Measurements from ENCODE around the gene PXDN. TPM values are rescaled to one million over a fixed set of nuclear protein-coding genes. Genes with fewer than 3 reads are reported as not detected.

The PXDN gene
- total and polyA plus RNA-seq, 2 of the 13 experiments (the other 11 are each of a cell fraction or from before 2014, with no cell fraction given) = not detected

DNA sequence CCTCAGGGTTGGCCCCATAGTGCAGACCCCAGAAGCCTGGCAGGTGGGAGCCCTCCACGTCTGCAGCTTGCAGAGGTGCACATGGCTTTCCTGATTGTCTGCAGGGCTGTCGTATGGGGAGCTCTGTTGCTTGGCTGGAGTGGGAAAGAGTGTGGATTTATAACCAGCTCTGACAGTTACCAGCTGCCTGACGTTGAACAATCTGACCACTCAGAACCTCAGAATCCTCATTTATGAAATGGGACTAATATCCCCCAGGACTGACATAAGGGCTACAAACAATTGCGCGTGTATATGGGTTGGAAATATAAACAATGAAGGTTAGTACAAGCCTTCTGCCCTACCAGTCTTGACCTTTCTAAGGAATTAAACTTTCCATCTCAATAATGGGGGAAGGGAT is 13.9 kb upstream of the PXDN start:
- Histone ChIP-seq H2AFZ (ENCODE audit: low read length) (no peak overlapping the region), H3K4me1 (ENCODE audit: insufficient read depth, low read length) (no peaks in the 10 kb centered on the region), H3K27ac (ENCODE audit: extremely low read length, insufficient read depth, low read length) (no peak overlapping the region), H3K4me3 (replicated peaks in 1 of 3; ENCODE audit: insufficient read depth in 1 of 3, low read depth in 2 of 3, low read length in 3 of 3) (no peak overlapping the region), H3K36me3 (replicated peaks in 1 of 2; ENCODE audit: control insufficient read depth in 1 of 2, insufficient read depth in 2 of 2, low read length in 2 of 2) (no peaks in the 10 kb centered on the region), H4K20me1 (ENCODE audit: insufficient read depth, low read length) (no peaks in the 10 kb centered on the region), H3K79me2 (ENCODE audit: insufficient read depth, low read length) (no peaks in the 10 kb centered on the region), H3K9me3 (ENCODE audit: low read length) (no peaks in the 10 kb centered on the region), H3K27me3 (ENCODE audit: control insufficient read depth in 1 of 2, insufficient read depth in 2 of 2, low read length in 2 of 2) (peaks cover 2 to 38% of the 10 kb centered on the region in 2 experiments), H3K4me2 (ENCODE audit: low read depth, low read length) (no peak overlapping the region), H3K9ac (ENCODE audit: insufficient read depth, low read depth, low read length) (no peak overlapping the region)
- no peak for TF ChIP-seq PAXIP1 (CRISPR knock-in tag; conservative IDR thresholded peaks at IDR 0.05)
- TF ChIP-seq ZNF773 (CRISPR knock-in tag; IDR thresholded peaks at IDR 0.05; ENCODE audit: borderline replicate concordance) = no peak
- TF ChIP-seq ZNF777 (CRISPR knock-in tag; IDR thresholded peaks at IDR 0.05) = no peak
- TF ChIP-seq ZNF598 (CRISPR knock-in tag; IDR thresholded peaks at IDR 0.05; ENCODE audit: borderline replicate concordance) = no peak
- TF ChIP-seq THYN1 (CRISPR knock-in tag; IDR thresholded peaks at IDR 0.05; ENCODE audit: borderline replicate concordance, low read depth) = no peak
- TF ChIP-seq, protein P1, sequence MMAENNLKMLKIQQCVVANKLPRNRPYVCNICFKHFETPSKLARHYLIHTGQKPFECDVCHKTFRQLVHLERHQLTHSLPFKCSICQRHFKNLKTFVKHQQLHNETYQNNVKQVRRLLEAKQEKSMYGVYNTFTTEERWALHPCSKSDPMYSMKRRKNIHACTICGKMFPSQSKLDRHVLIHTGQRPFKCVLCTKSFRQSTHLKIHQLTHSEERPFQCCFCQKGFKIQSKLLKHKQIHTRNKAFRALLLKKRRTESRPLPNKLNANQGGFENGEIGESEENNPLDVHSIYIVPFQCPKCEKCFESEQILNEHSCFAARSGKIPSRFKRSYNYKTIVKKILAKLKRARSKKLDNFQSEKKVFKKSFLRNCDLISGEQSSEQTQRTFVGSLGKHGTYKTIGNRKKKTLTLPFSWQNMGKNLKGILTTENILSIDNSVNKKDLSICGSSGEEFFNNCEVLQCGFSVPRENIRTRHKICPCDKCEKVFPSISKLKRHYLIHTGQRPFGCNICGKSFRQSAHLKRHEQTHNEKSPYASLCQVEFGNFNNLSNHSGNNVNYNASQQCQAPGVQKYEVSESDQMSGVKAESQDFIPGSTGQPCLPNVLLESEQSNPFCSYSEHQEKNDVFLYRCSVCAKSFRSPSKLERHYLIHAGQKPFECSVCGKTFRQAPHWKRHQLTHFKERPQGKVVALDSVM (CRISPR knock-in tag; IDR thresholded peaks at IDR 0.05) = no peak
- POLR2A ChIA-PET = no interaction called here
- 48% methylated on average over 4 of the region's 5 CpGs for WGBS (ENCODE audit: low lambda C conversion rate)
- BruUV-seq (replicated peaks) = no TSS peak
- ATAC-seq = no peak
- in situ Hi-C loops (cut with HindIII; ENCODE audit: extremely low pct_ligation_motif_present, low pct_unique_long_range_greater_than_20kb) = no loop called here
- no peak for DNase-seq (ENCODE audit: low spot score)
- no peak for FAIRE-seq
- CTCF ChIA-PET (ENCODE audit: low intra/inter-chr PET ratio, low total read pairs) = no interaction called here
- intact Hi-C loops (cut with micrococcal nuclease; ENCODE audit: unreplicated experiment) = loop anchor here (5.0 kb wide), 1 partner anchor 1161 kb away; no protein-coding TSS in a partner anchor
